ENCODE measurements around the gene IGFBP7.
"Not testable (repeated sequence)": the region's sequence is repeated elsewhere in the genome, so short reads cannot be mapped to it uniquely, and the experiment has no call there.

IGFBP7 gene

GRCh38 chr4:57068237-57068981 is 41.8 kb downstream of the IGFBP7 start:
- DNase-seq, result no peak

GRCh38 chr4:57065730-57066482 is 44.3 kb downstream of the IGFBP7 start:
- no peak for DNase-seq

GRCh38 chr4:57064811-57065711 is 45.1 kb downstream of the IGFBP7 start:
- peak; percentile 36 for DNase-seq

- no peak for DNase-seq
Measured at GRCh38 chr4:57064120-57064519, 46.1 kb downstream of the IGFBP7 start.

GRCh38 chr4:57063518-57063917 is 46.7 kb downstream of the IGFBP7 start:
- DNase-seq, result no peak

- no peak for DNase-seq
Measured at GRCh38 chr4:57061395-57061794, 48.8 kb downstream of the IGFBP7 start.

GRCh38 chr4:57060717-57061067 is 49.5 kb downstream of the IGFBP7 start:
- DNase-seq, result not testable (repeated sequence)

GRCh38 chr4:57059890-57060716 is 50.1 kb downstream of the IGFBP7 start:
- DNase-seq, result no peak

GRCh38 chr4:57055886-57056285 is 54.3 kb downstream of the IGFBP7 start:
- DNase-seq, result no peak

- no peak for DNase-seq
Measured at GRCh38 chr4:57053508-57053907, 56.7 kb downstream of the IGFBP7 start.

- no peak for DNase-seq
Measured at GRCh38 chr4:57051524-57051923, 58.7 kb downstream of the IGFBP7 start.

- no peak for DNase-seq
Measured at GRCh38 chr4:57051095-57051494, 59.1 kb downstream of the IGFBP7 start.

GRCh38 chr4:57048590-57049304 is 61.4 kb downstream of the IGFBP7 start:
- no peak for DNase-seq

- DNase-seq, result not testable (repeated sequence)
Measured at GRCh38 chr4:57047046-57047445, 63.1 kb downstream of the IGFBP7 start.

- DNase-seq, result no peak
Measured at GRCh38 chr4:57044996-57045395, 65.2 kb downstream of the IGFBP7 start.

GRCh38 chr4:57044279-57044678 is 65.9 kb downstream of the IGFBP7 start:
- DNase-seq, result no peak

GRCh38 chr4:57043347-57044251 is 66.6 kb downstream of the IGFBP7 start:
- peak; percentile 91 for DNase-seq

- DNase-seq, result peak; percentile 68
Measured at GRCh38 chr4:57042711-57043169, 67.4 kb downstream of the IGFBP7 start.

- DNase-seq, result no peak
Measured at GRCh38 chr4:57041020-57041419, 69.2 kb downstream of the IGFBP7 start.

- no peak for DNase-seq
Measured at GRCh38 chr4:57040510-57040909, 69.7 kb downstream of the IGFBP7 start.

Measured in right hindlimb (tissue), 1 donor.